Kidney (tissue), 14 donors: ENCODE data around the gene DTX3. TPM values are rescaled to one million over a fixed set of nuclear protein-coding genes. Genes with fewer than 3 reads are reported as not detected.
"Not testable (repeated sequence)": the region's sequence is repeated elsewhere in the genome, so short reads cannot be mapped to it uniquely, and the experiment has no call there.

Source experiments
- DNase-seq, 5 donors: peaks; one replicate each; pipeline ENCODE4 v3.0.0-alpha.2; 2013 to 2020
- FAIRE-seq: peaks from 2 replicates; lab custom pipeline; 2012; peaks lifted over from hg19 to GRCh38; lab: Jason Lieb, UNC
- H3K27ac ChIP-seq, 2 donors: one replicate each; pipeline ENCODE4 v1.7.0; 2013; ENCODE audit warnings: low read depth in 2 of 2, low read length in 2 of 2, inconsistent platforms in 1 of 2
- H3K27me3 ChIP-seq: one replicate; pipeline ENCODE4 v1.7.1; 2013; ENCODE audit warnings: low read length, inconsistent platforms; ENCODE audit not compliant: control insufficient read depth, insufficient read depth
- H3K36me3 ChIP-seq, 3 donors: one replicate each; pipeline versions ENCODE4 v1.7.0 to v1.7.1; 2013; ENCODE audit warnings: low read length in 3 of 3, control low read depth in 1 of 3, inconsistent platforms in 1 of 3; ENCODE audit not compliant: insufficient read depth in 3 of 3, control insufficient read depth in 2 of 3
- H3K4me1 ChIP-seq, 3 donors: one replicate each; pipeline versions ENCODE4 v1.7.0 to v1.7.1; 2013; ENCODE audit warnings: low read length in 3 of 3, inconsistent platforms in 1 of 3, low read depth in 1 of 3; ENCODE audit not compliant: control insufficient read depth in 2 of 3, insufficient read depth in 2 of 3
- H3K4me3 ChIP-seq, 3 donors: one replicate each; pipeline versions ENCODE4 v1.7.0 to v1.8.1; 2013; ENCODE audit warnings: low read length in 3 of 3, control low read depth in 1 of 3, inconsistent platforms in 1 of 3
- H3K9ac ChIP-seq, 3 donors: one replicate each; pipeline versions ENCODE4 v1.7.0 to v1.7.1; 2013; ENCODE audit warnings: low read length in 3 of 3, control low read depth in 1 of 3, inconsistent platforms in 1 of 3
- H3K9me3 ChIP-seq, 3 donors: one replicate each; pipeline versions ENCODE4 v1.7.0 to v1.7.1; 2013; ENCODE audit warnings: low read length in 3 of 3, control low read depth in 1 of 3, inconsistent platforms in 1 of 3; ENCODE audit not compliant: control insufficient read depth in 2 of 3, insufficient read depth in 1 of 3
- CTCF ChIP-seq: IDR thresholded peaks from 3 replicates; pipeline ENCODE4 v1.5.1; 2012; ENCODE audit warnings: mild to moderate bottlenecking, moderate library complexity, borderline replicate concordance; ENCODE audit not compliant: insufficient read depth; ENCODE audit errors: extremely low read depth
- intact Hi-C: fragments of 100-400 bp; cut with DNase I; formaldehyde crosslinking; loops from one replicate; pipeline ENCODE4 v1.11.1; 2022
- polyA plus RNA-seq: library from polyadenylated mRNA; stranded (reverse); fragments of 350-450 nt; fragmentation: Illumina TruSeq; extraction: RNeasy Lipid Tissue Mini Kit (QIAGEN cat#74804); gene quantifications from one replicate; pipeline ENCODE4 v1.2.3, GENCODE V29; 2014; ENCODE audit warnings: low read depth, low replicate concordance; ENCODE audit not compliant: insufficient read depth
- total RNA-seq: library from RNA; stranded (reverse); fragmentation: NEBNext Ultra II Directional; extraction: Animal tissue kit (Norgen Biotek cat#: 25700); gene quantifications from one replicate; pipeline ENCODE4 v1.2.1, GENCODE V29; 2021
- donor health status: control.
- donor health status: control.
- donor health status: control.
- donor health status: control.
- donor health status: control.
- donor health status: DM: yes; HTN: yes; CAD: no.
- donor health status: Normal renal cell carcinoma (clear cell type).

The DTX3 gene
- total and polyA plus RNA-seq, 2 donors from 2014 or later = 34.5 to 41.2 TPM

DNA sequence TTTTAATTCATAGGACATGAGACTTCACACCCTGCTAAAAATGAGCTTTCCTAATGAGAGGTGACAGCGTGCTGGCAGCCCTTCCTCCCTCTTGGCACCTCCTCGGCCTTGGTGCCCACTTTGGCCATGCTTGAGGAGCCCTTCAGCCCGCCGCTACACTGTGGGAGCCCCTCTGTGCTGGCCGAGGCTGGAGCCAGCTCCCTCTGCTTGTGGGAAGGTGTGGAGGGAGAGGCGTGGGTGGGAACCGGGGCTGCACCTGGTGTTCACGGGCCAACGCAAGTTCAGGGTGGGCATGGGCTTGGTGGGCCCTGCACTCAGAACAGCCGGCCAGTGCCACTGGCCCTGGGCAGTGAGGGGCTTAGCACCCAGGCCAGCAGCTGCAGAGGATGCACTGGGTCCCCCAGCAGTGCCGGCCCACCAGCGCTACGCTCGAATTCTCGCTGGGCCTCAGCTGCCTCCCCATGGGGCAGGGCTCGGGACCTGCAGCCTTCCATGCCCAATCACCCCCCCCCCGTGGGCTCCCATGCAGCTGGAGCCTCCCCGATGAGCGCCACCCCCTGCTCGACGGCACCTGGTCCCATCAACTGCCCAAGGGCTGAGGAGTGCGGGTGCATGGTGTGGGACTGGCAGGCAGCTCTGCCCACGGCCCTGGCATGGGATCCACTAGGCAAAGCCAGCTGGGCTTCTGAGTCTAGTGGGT, 51.1 kb downstream of the DTX3 start:
- Histone ChIP-seq H3K27ac (no peak overlapping the region), H3K4me1 (no peaks in the 10 kb centered on the region), H3K27me3 (no peaks in the 10 kb centered on the region), H3K9me3 (no peaks in the 10 kb centered on the region), H3K4me3 (no peak overlapping the region), H3K36me3 (no peaks in the 10 kb centered on the region), H3K9ac (no peak overlapping the region)
- no peak for DNase-seq
- no peak for FAIRE-seq
- intact Hi-C loops = no loop called here
- TF ChIP-seq CTCF = no peak

- peak in 2 of 5 donors; percentile 12 to 13 for DNase-seq
- H3K4me1 ChIP-seq, H3K27me3 ChIP-seq, FAIRE-seq, intact Hi-C loops, H3K9ac ChIP-seq, H3K27ac ChIP-seq, H3K36me3 ChIP-seq, H3K4me3 ChIP-seq, H3K9me3 ChIP-seq: not testable (repeated sequence)
Observed at GRCh38 chr12:57656408-57656807, 51.8 kb downstream of the DTX3 start.

DNA sequence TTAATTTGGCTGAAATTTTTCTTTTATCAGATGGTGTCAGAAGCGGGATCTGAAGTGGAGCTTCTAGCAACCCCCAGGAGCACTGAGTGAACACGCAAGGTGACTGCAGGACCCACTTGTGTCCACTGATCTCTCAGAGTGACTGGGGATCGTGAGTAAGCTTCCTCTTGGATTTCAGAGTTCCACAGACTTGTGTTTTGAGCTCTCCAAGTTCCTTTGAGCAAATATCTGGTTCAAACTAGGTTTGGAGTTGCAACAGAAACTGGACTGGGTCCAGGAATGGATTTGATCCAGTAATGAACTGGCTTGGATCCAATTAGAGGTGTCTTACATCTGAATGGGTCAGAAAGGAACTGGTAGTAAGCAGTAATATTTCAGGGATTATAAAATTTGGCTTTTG, 53.1 kb downstream of the DTX3 start:
- no peak for TF ChIP-seq CTCF
- peak; percentile 56 for FAIRE-seq
- H3K4me1 ChIP-seq = no peaks in the 10 kb centered on the region
- no peak overlapping the region for H3K27ac ChIP-seq
- H3K36me3 ChIP-seq = no peaks in the 10 kb centered on the region
- intact Hi-C loops = no loop called here
- no peaks in the 10 kb centered on the region for H3K27me3 ChIP-seq
- H3K4me3 ChIP-seq = no peak overlapping the region
- DNase-seq = no peak
- H3K9me3 ChIP-seq = no peaks in the 10 kb centered on the region
- no peak overlapping the region for H3K9ac ChIP-seq

DNA sequence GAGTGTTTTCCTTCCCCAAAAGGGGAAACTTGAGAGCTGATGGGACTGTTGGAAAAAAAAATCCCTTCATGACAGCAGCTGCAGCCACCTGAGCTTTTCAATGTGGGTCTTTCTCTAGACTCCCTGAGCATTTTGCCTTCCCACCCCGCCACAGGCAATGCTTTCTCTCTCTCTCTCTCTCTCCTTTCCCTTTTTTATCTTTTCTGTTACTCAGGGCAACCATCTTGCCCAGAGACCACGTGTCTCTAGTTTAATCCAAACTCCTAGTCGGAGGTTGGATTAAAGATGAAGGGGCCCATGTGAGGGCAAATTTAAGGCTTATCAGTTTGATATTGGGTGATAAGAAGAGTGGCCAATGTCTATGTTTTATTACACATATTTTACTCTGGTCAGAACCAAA, 54.3 kb downstream of the DTX3 start:
- H3K4me1 ChIP-seq = no peaks in the 10 kb centered on the region
- H3K4me3 ChIP-seq = no peak overlapping the region
- TF ChIP-seq CTCF = no peak
- H3K9me3 ChIP-seq = no peaks in the 10 kb centered on the region
- FAIRE-seq = no peak
- no peak overlapping the region for H3K9ac ChIP-seq
- H3K27ac ChIP-seq = no peak overlapping the region
- H3K36me3 ChIP-seq = no peaks in the 10 kb centered on the region
- H3K27me3 ChIP-seq = no peaks in the 10 kb centered on the region
- intact Hi-C loops = no loop called here
- no peak for DNase-seq

Other genes with a start within 250 kb of the DTX3 start
- gene R3HDM2, start 173.8 kb upstream of the DTX3 start, total RNA-seq = 67.3 TPM
- gene R3HDM2, start 173.8 kb upstream of the DTX3 start, polyA plus RNA-seq = 16.5 TPM
- not detected for gene INHBC, start 170.0 kb upstream of the DTX3 start, total RNA-seq
- not detected for gene INHBC, start 170.0 kb upstream of the DTX3 start, polyA plus RNA-seq
- gene INHBE, start 149.5 kb upstream of the DTX3 start, total RNA-seq = 0.19 TPM
- gene INHBE, start 149.5 kb upstream of the DTX3 start, polyA plus RNA-seq = 0.30 TPM
- gene GLI1, start 145.0 kb upstream of the DTX3 start, total RNA-seq = 2.8 TPM
- 1.4 TPM for gene GLI1, start 145.0 kb upstream of the DTX3 start, polyA plus RNA-seq
- 18.1 TPM for gene ARHGAP9, start 125.0 kb upstream of the DTX3 start, total RNA-seq
- 3.8 TPM for gene ARHGAP9, start 125.0 kb upstream of the DTX3 start, polyA plus RNA-seq
- gene MARS1, start 116.8 kb upstream of the DTX3 start, total RNA-seq = 158 TPM
- gene MARS1, start 116.8 kb upstream of the DTX3 start, polyA plus RNA-seq = 62.8 TPM
- gene DDIT3, start 84.3 kb upstream of the DTX3 start, total RNA-seq = 34.1 TPM
- 83.1 TPM for gene DDIT3, start 84.3 kb upstream of the DTX3 start, polyA plus RNA-seq
- 118 TPM for gene MBD6, start 82.0 kb upstream of the DTX3 start, total RNA-seq
- gene MBD6, start 82.0 kb upstream of the DTX3 start, polyA plus RNA-seq = 38.4 TPM
- 110 TPM for gene DCTN2, start 57.6 kb upstream of the DTX3 start, total RNA-seq
- 133 TPM for gene DCTN2, start 57.6 kb upstream of the DTX3 start, polyA plus RNA-seq
- gene KIF5A, start 54.8 kb upstream of the DTX3 start, total RNA-seq = 1.3 TPM
- gene KIF5A, start 54.8 kb upstream of the DTX3 start, polyA plus RNA-seq = 0.69 TPM
- 52.4 TPM for gene PIP4K2C, start 13.6 kb upstream of the DTX3 start, total RNA-seq
- 43.2 TPM for gene PIP4K2C, start 13.6 kb upstream of the DTX3 start, polyA plus RNA-seq
- gene ARHGEF25, start 6.6 kb downstream of the DTX3 start, total RNA-seq = 15.0 TPM
- 10.9 TPM for gene ARHGEF25, start 6.6 kb downstream of the DTX3 start, polyA plus RNA-seq
- gene B4GALNT1, start 28.4 kb downstream of the DTX3 start, total RNA-seq = 2.0 TPM
- gene B4GALNT1, start 28.4 kb downstream of the DTX3 start, polyA plus RNA-seq = 1.6 TPM
- 325 TPM for gene OS9, start 89.3 kb downstream of the DTX3 start, total RNA-seq
- 256 TPM for gene OS9, start 89.3 kb downstream of the DTX3 start, polyA plus RNA-seq
- gene AGAP2, start 133.9 kb downstream of the DTX3 start, total RNA-seq = 3.7 TPM
- gene AGAP2, start 133.9 kb downstream of the DTX3 start, polyA plus RNA-seq = 0.13 TPM
- 53.3 TPM for gene TSPAN31, start 140.2 kb downstream of the DTX3 start, total RNA-seq
- 60.1 TPM for gene TSPAN31, start 140.2 kb downstream of the DTX3 start, polyA plus RNA-seq
- 69.1 TPM for gene CDK4, start 147.5 kb downstream of the DTX3 start, total RNA-seq
- 118 TPM for gene CDK4, start 147.5 kb downstream of the DTX3 start, polyA plus RNA-seq
- 22.9 TPM for gene MARCHF9, start 150.3 kb downstream of the DTX3 start, total RNA-seq
- 38.4 TPM for gene MARCHF9, start 150.3 kb downstream of the DTX3 start, polyA plus RNA-seq
- 3.5 TPM for gene CYP27B1, start 162.3 kb downstream of the DTX3 start, total RNA-seq
- gene CYP27B1, start 162.3 kb downstream of the DTX3 start, polyA plus RNA-seq = 33.4 TPM
- 23.4 TPM for gene METTL1, start 167.3 kb downstream of the DTX3 start, total RNA-seq
- 69.4 TPM for gene METTL1, start 167.3 kb downstream of the DTX3 start, polyA plus RNA-seq
- 10.4 TPM for gene EEF1AKMT3, start 167.8 kb downstream of the DTX3 start, total RNA-seq
- 15.3 TPM for gene EEF1AKMT3, start 167.8 kb downstream of the DTX3 start, polyA plus RNA-seq
- 32.8 TPM for gene TSFM, start 178.0 kb downstream of the DTX3 start, total RNA-seq
- 84.6 TPM for gene TSFM, start 178.0 kb downstream of the DTX3 start, polyA plus RNA-seq
- 7.7 TPM for gene AVIL, start 213.9 kb downstream of the DTX3 start, total RNA-seq
- gene AVIL, start 213.9 kb downstream of the DTX3 start, polyA plus RNA-seq = 4.1 TPM
- gene CTDSP2, start 241.9 kb downstream of the DTX3 start, total RNA-seq = 198 TPM
- gene CTDSP2, start 241.9 kb downstream of the DTX3 start, polyA plus RNA-seq = 46.0 TPM